ENCODE measurements around the gene CYP2A13.

- no peak for TF ChIP-seq CTCF (conservative IDR thresholded peaks at IDR 0.05; ENCODE audit: low read length)
- no peak for TF ChIP-seq EZH2phosphoT487 (IDR thresholded peaks at IDR 0.05; ENCODE audit: borderline replicate concordance, low read depth, low read length)
These were observed 23.6 kb downstream of the CYP2A13 start for GRCh38 chr19:41111750-41112295.
